GM18502 (cell line): ENCODE data around the gene SORCS2.

Experiments
- ATAC-seq: cut with Tn5 transposase; IDR thresholded peaks from one replicate; pipeline ENCODE4 v1.9.1; 2021; ENCODE audit warnings: mild to moderate bottlenecking; ENCODE audit not compliant: unreplicated experiment, poor library complexity

The SORCS2 gene

DNA sequence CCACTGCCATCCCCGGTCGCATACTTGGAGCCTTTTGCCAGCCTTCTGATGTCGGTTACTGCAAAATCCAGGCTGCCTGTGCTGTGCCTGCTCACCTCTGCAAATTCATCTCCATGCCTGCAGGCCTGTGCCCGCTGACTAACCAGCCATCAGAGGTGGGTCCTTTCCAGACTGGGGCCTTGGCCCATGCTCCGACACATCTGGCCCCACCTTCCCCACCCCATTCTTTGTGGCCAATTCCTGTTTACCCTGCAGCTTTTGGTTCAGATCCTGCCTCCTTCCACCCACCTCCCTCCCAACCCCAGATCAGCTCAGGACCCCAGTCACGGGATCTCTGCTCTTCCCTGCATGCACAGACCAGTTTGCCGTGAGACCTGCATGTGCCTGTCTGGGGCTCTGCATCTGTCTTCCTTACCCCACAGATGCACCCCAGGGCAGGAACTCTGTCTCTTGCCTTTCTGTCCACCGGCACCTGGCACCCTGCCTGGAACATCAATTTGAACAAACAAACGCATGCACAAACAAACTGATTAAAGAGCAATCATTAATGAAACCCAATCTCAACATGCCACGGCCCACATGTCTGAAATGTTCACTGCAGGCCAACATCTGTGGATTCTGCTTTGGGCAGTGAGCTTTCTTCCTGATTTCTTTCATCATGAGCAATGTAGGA, 355.2 kb downstream of the SORCS2 start:
- ATAC-seq: no peak

DNA sequence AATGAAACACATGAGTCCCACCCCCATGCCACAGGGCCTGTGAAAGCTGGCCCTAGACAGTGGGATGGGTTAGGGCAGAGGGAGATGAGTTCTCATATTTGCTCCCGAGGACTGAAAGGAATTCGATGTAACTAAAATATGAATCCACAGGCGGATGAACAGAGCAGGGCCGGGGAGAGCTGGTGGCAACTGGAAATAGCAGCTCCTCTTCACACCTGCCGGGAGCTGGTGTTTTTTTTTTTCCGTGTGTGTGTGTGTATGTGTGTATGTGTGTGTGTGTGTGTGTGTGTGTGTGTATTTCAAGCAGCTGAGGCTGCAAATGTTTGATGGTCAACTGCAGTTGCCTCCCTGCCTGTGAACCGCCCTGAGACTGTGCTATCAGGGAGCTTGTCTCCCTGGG, 357.5 kb downstream of the SORCS2 start:
- no peak for ATAC-seq

DNA sequence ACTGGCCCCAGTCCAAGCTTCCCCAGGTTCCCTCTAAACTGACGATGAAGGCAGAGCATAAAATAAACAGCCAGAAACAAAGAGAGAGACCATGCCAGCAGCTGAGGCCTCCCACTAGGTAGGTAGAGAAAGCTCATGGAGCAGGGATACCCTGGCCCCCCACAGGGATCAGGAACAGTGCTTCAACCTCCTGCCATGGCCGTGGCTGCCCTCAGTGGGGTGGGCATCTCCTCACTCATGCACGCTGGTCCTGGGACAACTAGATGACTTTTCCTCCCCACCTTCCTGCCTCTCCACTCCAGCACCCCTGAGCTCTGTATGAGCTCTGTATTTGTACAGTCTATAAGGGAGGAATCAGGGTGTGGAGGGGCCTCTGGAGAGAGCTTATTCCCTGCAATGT, 360.1 kb downstream of the SORCS2 start:
- no peak for ATAC-seq

DNA sequence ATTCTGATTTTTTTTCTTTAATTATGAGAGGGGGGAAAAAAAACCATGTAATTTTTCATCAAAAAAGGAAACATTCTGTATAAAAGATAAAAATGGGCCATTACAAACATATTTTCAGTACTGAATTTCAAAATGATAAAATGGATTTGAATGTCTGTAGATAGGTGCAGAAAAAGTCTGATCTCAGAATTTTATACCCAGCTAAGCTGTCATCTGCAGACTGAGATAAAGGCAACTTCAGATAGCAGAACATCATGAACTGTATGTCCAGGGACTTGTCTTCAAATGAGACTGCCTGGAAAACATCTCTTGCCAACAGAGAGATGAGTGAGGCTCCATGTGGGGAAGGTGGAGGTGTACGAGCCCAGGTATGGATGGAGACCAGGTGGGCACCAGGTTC, 360.9 kb downstream of the SORCS2 start:
- no peak for ATAC-seq

DNA sequence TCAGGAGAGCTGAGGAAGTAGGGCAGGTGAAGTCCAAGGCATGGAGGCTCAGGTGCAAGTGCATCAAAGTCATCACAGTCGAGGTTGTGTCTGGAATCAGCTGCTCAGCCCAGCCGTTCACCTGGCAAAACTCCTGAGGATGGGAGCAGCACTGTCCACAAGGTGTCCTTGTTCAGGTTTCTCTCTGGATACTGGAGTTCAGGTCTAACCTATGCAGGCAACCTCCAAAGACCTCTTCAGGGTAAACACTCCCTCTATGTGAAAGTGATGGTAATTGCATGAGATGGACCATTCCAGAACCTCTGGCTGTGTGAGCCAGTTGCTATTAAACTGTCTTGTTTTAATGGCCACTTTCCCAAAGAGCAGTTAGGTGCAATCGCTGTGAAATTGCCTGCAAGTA, 362.6 kb downstream of the SORCS2 start:
- ATAC-seq: no peak

DNA sequence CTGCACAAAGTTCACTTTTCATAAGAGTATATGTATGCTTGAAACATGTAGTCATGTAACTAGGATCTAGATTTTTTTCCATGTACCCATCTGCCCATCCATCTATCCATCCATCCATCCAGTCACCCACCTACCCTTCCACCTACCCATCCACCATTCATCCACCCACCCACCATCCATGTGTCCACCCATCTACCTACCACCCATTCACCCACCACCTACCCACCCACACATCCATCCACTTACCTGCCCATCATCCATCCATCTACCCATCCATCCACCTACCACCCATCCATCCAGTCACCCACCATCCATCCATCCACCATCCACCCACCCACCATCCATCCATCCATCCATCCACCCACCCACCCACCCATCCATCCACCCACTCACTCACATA, 364.2 kb downstream of the SORCS2 start:
- ATAC-seq: no peak

DNA sequence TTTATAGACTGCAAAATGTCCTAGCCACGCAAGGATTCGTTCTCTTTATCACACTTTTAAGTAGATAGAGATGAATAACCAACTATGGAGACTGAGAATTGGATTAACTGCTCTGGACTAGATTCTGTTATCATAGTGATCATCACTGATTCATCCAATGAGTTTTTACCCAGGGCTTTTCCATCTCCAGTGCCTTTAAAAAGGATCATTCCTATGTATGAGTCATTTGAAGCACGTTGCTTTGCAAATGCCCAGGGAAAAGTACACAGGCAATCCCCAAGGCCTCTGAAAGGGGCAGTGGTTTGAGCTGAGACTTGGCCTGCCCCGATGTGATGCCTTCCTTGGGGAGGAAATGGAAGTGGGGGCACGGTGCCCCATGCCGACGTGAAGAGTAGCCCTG, 365.1 kb downstream of the SORCS2 start:
- ATAC-seq: no peak

DNA sequence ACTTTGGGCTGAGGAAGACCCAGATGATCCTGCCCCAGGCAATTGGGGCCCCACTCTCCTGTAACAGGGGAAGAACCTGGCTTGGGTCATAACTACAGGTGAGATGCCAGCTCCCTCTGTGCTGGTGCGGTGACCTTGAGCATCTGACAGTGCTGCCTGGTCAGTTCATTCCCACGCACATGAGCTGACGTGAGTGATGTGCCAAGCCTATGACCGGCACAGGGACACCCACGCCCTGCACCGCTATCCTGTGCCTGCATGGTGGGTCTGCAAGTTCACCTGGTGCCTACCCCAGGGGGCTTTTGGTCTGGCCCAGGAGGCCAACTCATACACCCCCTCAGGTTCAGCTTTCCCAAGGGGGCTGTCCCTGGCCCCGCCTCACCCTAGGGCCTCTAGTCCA, 366.1 kb downstream of the SORCS2 start:
- no peak for ATAC-seq

DNA sequence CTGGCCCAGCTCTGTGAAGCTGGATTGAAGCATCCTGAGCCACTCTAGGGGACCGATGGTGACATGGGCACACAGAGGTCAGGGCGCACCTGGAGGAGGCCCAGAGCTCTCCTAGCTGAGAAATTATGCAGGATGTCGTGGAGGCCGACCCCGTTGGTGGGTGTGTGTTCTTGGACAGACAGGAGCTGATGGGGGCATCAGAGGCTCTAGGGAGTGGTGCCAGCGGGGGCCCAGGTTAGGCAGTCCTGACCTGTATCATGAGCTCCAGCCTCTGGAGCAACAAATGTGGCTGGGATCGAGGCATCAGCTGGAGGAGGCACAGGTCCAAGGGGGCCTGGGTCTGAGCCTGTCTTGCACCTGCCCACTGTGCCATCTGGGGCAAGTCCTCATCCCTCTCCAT, 367.0 kb downstream of the SORCS2 start:
- ATAC-seq: no peak

DNA sequence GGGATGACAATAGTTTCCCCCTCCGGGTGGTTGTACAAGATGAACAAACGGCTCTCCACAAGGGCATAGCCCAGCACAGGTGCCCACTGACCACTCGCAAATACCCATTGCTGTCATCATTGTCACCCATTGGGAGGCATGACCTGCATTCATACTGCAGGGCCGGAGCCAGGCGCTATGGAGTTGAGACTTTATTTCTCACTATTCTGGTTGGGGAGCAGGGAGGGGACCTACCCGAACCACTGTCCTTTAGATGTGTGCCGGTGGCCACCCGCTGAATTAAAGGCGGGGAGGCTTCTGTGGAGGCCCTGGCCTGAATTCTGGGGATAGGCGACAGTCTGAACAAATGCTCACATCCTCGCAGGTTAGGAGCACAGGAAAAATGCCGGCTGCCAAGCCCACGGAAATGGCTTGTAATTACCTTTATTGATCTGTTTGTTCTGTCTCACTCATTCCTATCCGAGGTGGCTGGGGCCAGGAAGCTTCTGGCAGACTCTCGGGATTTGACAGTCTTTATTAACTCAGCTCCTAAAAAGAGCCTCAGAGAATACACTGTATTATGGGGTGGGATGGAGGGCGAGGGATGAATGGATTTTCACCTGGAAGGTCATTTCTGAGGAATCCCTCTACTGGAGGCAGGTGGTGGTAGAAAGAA, 367.5 kb downstream of the SORCS2 start:
- no peak for ATAC-seq

DNA sequence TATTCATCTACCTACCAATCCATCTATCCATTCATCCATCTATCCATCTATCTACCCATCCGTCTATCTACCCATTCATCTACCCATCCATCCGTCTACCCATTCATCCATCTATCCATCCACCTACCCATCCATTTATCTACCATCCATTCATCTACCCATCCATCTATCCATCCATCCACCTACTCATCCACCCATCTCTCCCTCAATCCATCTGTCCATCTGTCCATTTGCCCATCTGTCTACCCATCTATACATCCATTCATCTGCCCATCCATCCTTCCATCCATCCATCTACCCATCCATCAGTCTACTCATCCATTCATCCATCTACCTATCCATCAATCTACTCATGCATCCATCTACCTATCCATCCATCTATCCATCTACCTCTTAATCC, 369.2 kb downstream of the SORCS2 start:
- ATAC-seq: no peak

DNA sequence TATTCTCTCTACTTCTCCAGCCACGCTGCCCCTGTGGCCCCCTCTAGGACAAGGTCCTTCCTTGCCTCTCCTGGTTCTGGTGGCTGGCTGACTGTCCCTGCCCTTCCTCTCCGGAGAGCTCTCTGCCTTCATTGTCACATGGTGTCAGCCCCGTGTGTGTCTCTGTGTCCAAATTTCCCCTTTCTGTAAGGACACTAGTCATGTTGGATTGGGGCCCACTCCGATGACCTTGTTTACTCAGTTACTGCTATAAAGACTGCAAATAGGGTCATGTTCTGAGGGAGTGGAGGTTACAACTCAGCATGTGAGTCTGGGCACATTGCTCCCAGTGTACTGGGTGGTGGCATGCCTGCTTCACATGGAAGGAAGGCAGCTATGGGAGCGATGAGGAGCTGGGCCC, 371.9 kb downstream of the SORCS2 start:
- no peak for ATAC-seq

DNA sequence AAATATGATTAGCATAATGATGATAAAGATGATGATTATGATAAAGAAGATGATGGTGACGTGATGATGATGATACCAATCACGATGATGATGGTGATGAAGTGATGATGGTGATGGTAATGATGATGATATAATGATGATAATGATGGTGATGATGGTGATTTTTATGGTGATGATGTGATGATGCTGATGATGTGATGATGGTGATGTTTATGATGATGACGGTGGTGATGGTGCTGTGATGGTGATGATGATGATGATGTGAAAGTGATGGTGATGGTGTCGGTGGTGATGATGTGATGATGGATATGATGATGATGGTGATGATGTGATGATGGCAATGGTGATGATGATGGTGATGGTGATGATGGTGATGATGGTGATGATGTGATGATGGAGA, 373.1 kb downstream of the SORCS2 start:
- no peak for ATAC-seq

DNA sequence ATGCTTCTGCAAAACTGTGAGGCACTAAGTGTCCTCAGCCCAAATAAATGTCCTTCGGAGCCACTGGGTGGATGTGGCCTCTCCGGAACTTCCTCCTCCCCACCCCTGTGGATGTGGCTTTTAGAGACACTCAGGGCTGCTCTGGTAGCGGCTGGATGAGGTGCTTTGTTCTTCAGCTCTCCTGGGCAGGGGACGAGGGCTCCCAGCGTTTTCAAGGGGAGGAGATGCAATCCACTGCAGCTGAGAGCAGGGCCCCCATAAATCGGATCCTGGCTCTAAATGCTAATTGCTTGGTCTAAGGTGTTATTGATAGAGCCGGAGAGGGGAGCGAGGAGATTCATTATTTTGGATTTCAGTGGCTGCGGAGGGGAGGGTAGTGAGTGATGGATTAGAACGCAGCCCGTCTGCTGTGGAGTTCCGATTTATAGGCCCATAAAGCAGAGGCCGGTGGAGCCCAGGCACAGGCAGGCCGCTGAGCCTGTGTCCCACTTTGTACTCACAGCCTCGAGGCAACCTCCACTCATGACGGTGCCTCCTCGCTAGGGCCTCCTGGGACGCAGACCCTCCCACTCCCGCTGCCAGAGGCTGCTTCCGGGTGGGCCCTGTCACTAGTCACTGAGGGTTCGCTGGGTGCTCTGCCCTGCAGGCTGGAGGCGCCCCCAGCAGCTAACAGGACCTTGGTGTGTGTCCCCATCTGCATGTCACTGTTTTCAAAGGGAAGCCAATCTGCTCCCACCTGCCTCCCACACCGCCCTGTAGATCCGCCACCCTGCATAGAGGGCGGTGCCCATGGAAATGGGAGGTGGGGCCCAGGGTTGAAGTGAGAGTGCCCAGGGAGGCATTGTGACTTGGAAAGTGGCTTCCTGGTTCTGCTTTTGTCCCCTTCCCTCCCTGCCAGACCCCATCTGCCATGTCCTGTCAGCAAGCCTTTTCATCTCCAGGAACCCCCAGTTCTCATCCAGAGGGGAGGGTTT, 377.8 kb downstream of the SORCS2 start:
- ATAC-seq: no peak

DNA sequence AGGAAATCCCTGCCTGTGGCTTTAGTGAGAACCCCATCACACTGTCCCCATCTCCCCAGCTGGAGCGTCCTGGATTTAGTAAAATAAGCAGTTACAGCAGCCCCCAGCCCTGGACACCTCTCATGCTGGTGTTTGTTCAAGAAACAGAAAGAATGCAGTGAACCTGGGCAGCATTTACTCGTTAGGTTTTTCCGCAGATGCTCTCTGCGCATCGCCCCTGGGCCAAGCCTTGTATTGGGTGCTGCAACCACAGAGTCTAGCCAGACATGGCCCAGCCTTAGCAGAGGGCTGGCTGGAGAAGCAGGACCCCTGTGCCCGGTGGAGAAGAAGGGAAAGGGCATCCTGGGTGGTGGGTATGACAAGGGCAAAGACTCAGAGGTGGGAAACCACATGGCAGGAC, 378.7 kb downstream of the SORCS2 start:
- ATAC-seq: no peak

DNA sequence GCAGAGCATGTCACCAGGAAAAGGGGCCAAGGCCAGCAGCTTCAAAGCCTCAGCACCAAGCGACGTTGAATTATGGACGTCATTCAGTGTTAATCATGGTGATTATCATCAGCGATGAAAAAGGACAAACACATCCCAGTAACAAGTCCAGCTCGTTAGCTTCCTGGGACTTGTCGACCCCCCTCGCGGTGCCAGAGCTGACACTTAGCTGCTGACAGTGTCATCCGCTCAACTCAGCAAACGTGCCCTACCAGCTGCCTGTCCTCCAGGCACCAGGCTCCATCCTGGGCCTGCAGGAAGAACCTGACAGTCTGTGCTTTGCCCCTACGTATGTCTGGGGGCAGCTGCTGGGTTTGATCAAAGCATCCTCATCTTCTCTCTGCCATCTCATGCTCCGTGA, 379.4 kb downstream of the SORCS2 start:
- no peak for ATAC-seq

DNA sequence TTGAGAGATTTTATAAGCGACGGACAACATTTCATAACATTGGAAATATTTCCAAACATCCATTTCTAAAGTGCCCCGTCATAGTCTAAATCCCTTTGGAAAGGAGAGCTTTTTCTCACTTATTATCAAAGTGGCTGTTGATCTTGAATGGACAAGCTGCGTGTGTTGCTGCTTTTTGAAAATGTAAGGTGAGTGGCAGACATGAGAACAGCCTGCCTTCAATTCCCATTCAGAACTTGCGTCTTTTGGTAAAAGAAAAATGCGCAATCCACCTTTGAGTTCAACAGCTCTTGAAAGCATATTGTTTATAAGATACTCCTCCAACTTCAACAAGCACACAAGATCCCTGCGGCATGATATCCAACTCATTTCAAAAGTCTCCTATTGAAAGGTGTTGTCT, 380.6 kb downstream of the SORCS2 start:
- no peak for ATAC-seq

DNA sequence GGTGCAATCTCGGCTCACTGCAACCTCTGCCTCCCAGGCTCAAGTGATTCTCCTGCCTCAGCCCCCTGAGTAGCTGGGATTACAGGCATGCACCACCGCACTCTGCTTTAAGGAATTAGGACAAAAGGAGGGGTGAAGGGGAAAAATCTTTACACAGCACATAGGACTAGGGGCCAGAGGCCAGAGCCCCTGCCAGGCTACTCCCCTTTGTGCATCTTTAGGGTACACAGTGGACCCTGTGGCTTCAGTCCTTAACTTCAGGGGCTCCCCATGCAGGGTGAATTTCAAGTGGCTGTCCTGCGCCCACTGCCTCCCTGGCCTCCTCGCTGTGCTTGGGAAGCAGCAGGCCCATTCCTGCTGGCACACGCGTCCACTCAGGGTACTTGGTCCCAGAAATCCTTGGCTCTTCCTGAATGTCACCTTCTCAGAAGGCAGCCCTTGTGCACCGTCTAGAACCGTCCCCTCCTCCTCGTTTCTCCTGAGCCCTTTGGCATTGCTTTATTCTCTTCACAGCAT, 381.3 kb downstream of the SORCS2 start:
- no peak for ATAC-seq

DNA sequence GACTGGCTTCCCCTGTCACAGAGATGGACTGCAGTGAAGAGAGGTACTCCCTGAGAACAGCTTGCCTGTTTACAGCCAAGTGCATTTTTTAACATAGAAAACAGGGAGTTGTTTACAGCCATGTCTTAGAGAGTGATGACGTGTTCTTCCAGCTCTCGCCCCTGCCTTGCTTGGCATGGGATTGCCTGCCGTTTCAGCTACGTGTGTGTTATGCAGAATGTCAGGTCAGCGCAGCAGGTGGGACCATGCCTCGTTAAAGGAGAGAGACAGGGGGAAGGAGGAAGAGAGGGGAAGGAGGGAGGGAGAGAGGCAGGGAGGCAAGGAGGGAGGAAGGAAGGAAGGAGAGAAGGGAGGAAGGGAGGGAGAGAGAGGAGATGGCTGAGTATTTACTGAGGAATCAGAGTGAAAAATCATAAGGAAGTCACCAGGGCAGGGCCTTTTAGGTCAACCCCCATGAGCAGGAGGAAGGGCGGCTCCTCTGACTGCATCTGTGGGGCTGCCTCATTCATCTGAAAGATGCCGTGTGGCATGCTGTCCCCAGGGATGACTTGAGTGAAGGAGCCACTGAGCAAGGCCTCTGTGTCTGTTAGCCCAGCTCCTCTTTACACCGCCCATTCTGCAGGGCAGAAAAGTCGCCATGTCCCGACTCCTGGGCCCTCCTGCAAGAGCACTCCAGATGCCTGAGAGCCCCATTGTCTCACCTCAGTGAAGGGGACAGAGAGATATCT, 382.1 kb downstream of the SORCS2 start:
- no peak for ATAC-seq

DNA sequence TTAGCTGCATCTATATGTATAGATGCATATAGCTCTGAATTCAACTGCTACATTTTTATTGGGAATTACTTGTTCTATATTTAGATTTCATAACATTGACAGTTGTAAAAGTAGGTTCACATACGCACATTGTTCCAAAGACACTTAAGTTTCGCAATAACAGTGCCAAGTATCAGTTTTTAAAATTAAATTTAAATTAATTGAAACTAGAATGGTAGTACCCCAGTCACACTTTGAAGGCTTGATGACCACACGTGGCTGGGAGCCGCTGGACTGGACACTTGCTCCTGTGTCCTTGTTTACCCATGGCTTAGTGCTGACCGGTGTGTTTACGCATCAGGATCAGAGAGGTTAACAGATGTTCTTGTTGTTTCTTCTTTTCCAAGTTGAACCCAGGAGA, 383.1 kb downstream of the SORCS2 start:
- no peak for ATAC-seq
